Heart right ventricle (tissue), 16 donors: ENCODE results near the gene TPRA1. TPM values are rescaled to one million over a fixed set of nuclear protein-coding genes. Genes with fewer than 3 reads are reported as not detected.

Experiments
- ATAC-seq, 8 donors: fragments of 200-7000 bp; cut with Tn5 transposase; one replicate each; pipeline ENCODE4 v1.9.1; 2020; ENCODE audit warnings: mild to moderate bottlenecking in 8 of 8, moderate library complexity in 8 of 8, moderate number of reproducible peaks in 1 of 8
- DNase-seq, 2 donors: peaks; one replicate each; pipeline ENCODE4 v3.0.0-alpha.2; 2020
- H3K27ac ChIP-seq, 10 donors: fragments of 200-600 bp; sonication (generic) in 2 of 10; one replicate each; pipeline versions ENCODE4 v1.5.0 to v1.8.0; 2020 to 2022; ENCODE audit warnings: mild to moderate bottlenecking in 3 of 10
- H3K27me3 ChIP-seq, 7 donors: fragments of 200-600 bp; one replicate each; pipeline ENCODE4 v1.8.0; 2021 to 2022; ENCODE audit warnings: mild to moderate bottlenecking in 2 of 7
- H3K36me3 ChIP-seq, 9 donors: fragments of 200-600 bp; sonication (generic) in 1 of 9; one replicate each; pipeline versions ENCODE4 v1.5.0 to v1.8.0; 2020 to 2022; ENCODE audit warnings: mild to moderate bottlenecking in 2 of 9
- H3K4me1 ChIP-seq, 9 donors: fragments of 200-600 bp; sonication (generic) in 1 of 9; one replicate each; pipeline versions ENCODE4 v1.5.0 to v1.8.0; 2020 to 2022; ENCODE audit warnings: mild to moderate bottlenecking in 4 of 9
- H3K4me3 ChIP-seq, 10 donors: fragments of 200-600 bp; sonication (generic) in 2 of 10; one replicate each; pipeline versions ENCODE4 v1.5.0 to v1.8.0; 2020 to 2022; ENCODE audit warnings: mild to moderate bottlenecking in 7 of 10, moderate library complexity in 2 of 10
- H3K9me3 ChIP-seq, 11 donors: fragments of 200-600 bp in 10 of 11; sonication (generic) in 2 of 11; one replicate each; pipeline versions ENCODE4 v1.5.0 to v1.8.0; 2013 to 2022; ENCODE audit warnings: mild to moderate bottlenecking in 2 of 11, control low read depth in 1 of 11, moderate library complexity in 1 of 11
- WGBS, 2 donors: extraction: QIAGEN DNeasy Blood & Tissue Kit; methylation state at CpG; one replicate each; pipeline ENCODE4 v1.1.7; 2013; ENCODE audit warnings: inconsistent platforms in 1 of 2; 5-methylcytosine and 5-hydroxymethylcytosine counted together
- intact Hi-C, 10 donors: fragments of 100-400 bp; cut with DNase I; formaldehyde crosslinking; loops; one replicate each; pipeline versions ENCODE4 v1.11.1 to v1.14.2; 2022
- polyA plus RNA-seq, 2 donors: library from polyadenylated mRNA; stranded (reverse); fragments of 200-250 nt; gene quantifications; one replicate each; pipeline ENCODE4 v1.2.3, GENCODE V29; 2013
- total RNA-seq, 10 donors: library from RNA; stranded (reverse); fragmentation: NEBNext Ultra II Directional in 3 of 10; extraction: Animal tissue kit (Norgen Biotek cat#: 25700) in 3 of 10; gene quantifications; one replicate each; pipeline versions ENCODE4 v1.2.1 to v1.2.4, GENCODE V29; 2021 to 2023
- TF ChIP-seq, protein P1 (sequence below), 9 donors: fragments of 200-600 bp; sonication (generic) in 2 of 9; IDR thresholded peaks; one replicate each; pipeline versions ENCODE4 v1.5.0 to v1.8.0; 2021 to 2022; ENCODE audit warnings: antibody characterized with exemption in 9 of 9, mild to moderate bottlenecking in 5 of 9, moderate library complexity in 1 of 9
- donor health status: Arrhythmogenic right ventricular cardiomyopathy.
- donor health status: ischemic (EF 13 %, LVEDD 7.1; RV severe dilation, severe dysfunction).
- donor health status: healthy with polysubstance abuse.
- donor health status: DM: no; HTN: yes; CAD: no.
- donor health status: DM: no; HTN: no; CAD: no.
- donor health status: ischemic (EF 25% LVEDD 6.9; RV normal size, moderate dysfunction).
- donor health status: ischemic (EF 25% LVEDD 5.7; RV mildly dilated, moderate dysfunction).
- donor health status: healthy.
- donor health status: DM: yes; HTN: yes; CAD: no.
- donor health status: Ischemic cardiomyopathy.
- donor health status: ischemic (EF 35%, LVEDD 5.7; RV mildly dilated, moderate dysfunction).
- donor health status: nonischemic (EF 11% LVEDD 7.7; RV severe dilation, severe dysfunction).
- donor health status: DM: yes; HTN: yes; CAD: no.
- donor health status: PGD.
- donor health status: ischemic (EF 29% LVEDD 5.4; RV normal size, mild dysfunction).
- donor health status: nonischemic (EF 23%, LVEDD 6.1; RV moderate dilation, normal function).

TPRA1 gene
- total and polyA plus RNA-seq, 12 donors, result 11.0 to 26.0 (median 17.3) TPM

DNA sequence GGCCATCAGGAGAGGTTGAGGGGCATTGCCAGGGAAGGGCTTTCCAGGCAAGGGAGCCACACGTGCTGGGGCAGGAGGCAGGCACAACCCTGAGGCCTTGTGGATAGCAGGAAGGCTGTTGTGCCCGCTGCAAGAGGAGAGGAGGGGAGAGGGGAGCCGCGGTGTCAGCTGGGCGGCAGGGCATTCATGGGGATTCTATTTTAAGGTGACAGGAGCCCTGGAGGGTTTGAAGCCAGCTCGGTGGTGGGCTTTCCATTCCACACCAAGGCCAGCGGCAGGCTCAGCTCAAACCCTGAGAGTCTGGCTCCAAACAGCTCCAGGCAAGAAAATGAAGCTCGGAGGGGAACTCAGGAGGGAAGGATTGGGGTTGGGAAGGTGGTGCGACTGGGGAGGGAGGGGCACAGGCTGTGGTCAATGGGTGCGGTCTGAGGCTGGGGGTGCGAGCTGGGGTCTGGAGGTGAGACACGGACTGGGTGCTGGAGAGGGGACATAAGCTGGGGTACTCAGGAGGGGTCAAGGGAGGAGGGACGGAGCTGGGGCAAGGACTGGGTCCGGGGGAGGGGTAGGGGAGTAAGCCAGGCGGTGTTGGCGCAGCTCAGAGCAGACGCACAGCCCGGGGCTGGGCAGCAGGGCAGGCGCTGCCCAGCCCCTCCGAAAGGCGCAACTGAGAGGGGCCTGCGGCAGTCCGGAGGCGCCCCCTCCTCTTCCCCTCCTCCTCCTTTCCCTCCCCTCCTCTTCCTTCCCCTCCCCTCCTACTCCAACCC lies 43.4 kb downstream of the TPRA1 start:
- ATAC-seq, result peak; percentile 32 to 75 (median 68)
- no peaks in the 10 kb centered on the region for H3K27me3 ChIP-seq
- H3K4me1 ChIP-seq, result peaks cover 0 to 21% (median 13%) of the 10 kb centered on the region in 9 donors
- TF ChIP-seq, protein P1, sequence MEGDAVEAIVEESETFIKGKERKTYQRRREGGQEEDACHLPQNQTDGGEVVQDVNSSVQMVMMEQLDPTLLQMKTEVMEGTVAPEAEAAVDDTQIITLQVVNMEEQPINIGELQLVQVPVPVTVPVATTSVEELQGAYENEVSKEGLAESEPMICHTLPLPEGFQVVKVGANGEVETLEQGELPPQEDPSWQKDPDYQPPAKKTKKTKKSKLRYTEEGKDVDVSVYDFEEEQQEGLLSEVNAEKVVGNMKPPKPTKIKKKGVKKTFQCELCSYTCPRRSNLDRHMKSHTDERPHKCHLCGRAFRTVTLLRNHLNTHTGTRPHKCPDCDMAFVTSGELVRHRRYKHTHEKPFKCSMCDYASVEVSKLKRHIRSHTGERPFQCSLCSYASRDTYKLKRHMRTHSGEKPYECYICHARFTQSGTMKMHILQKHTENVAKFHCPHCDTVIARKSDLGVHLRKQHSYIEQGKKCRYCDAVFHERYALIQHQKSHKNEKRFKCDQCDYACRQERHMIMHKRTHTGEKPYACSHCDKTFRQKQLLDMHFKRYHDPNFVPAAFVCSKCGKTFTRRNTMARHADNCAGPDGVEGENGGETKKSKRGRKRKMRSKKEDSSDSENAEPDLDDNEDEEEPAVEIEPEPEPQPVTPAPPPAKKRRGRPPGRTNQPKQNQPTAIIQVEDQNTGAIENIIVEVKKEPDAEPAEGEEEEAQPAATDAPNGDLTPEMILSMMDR (IDR thresholded peaks at IDR 0.05), result no peak
- H3K9me3 ChIP-seq, result no peaks in the 10 kb centered on the region
- DNase-seq, result peak; percentile 42 to 46
- intact Hi-C loops, result loop anchor here in 9 of 10 donors (5.0 to 10.0 kb wide), 10 partner anchors 90 to 1025 kb away; partner anchors contain the start of genes CHST13 (in 4 of the 9) and PLXNA1 (in 3 of the 9)
- peak overlapping the region in 9 of 10 donors; percentile 49 to 70 (median 62) for H3K4me3 ChIP-seq
- 10 to 20% methylated on average over 19 to 24 of the region's 24 CpGs for WGBS, 2 donors
- H3K27ac ChIP-seq, result peak overlapping the region; percentile 4 to 88 (median 79)
- no peaks in the 10 kb centered on the region for H3K36me3 ChIP-seq

DNA sequence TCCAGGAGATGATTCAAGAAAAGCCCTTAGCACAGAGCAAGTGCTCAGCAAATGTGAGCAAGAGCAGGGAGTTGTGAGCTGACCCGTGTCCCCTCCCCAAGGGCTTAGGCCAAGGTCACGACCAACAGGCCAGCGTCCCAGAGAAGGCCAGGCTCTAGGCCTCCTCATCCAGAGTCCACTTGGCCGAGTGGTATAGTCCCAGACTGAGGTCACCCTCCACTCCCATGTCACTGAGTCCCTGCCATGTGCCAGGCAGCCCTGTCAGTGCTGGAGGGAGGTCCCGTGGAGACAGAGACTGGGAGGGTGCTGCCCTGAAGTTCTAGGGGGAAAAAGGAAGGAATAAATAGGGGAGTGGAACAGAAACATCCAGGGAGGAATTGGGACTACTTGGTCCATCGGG lies 44.0 kb downstream of the TPRA1 start:
- Histone ChIP-seq H3K4me3 (peak overlapping the region in 1 of 10 donors; percentile 61), H3K4me1 (peaks cover 0 to 21% (median 13%) of the 10 kb centered on the region in 9 donors), H3K27me3 (no peaks in the 10 kb centered on the region), H3K9me3 (no peaks in the 10 kb centered on the region), H3K36me3 (no peaks in the 10 kb centered on the region), H3K27ac (peak overlapping the region; percentile 4 to 88 (median 79))
- DNase-seq, result no peak
- intact Hi-C loops, result loop anchor here in 9 of 10 donors (5.0 to 10.0 kb wide), 10 partner anchors 89 to 1024 kb away; partner anchors contain the start of genes CHST13 (in 4 of the 9) and PLXNA1 (in 3 of the 9)
- no peak for ATAC-seq
- WGBS, 2 donors, result 54 to 58% methylated on average over 6 of the region's 6 CpGs
- TF ChIP-seq, protein P1 (IDR thresholded peaks at IDR 0.05), result no peak

- ATAC-seq (no peak), DNase-seq (no peak)
- Histone ChIP-seq H3K4me3 (no peak overlapping the region), H3K27me3 (no peaks in the 10 kb centered on the region), H3K9me3 (no peaks in the 10 kb centered on the region), H3K27ac (peak overlapping the region in 3 of 10 donors; percentile 80 to 88 (median 87)), H3K36me3 (no peaks in the 10 kb centered on the region), H3K4me1 (peaks cover 0 to 21% (median 13%) of the 10 kb centered on the region in 9 donors)
- intact Hi-C loops, result loop anchor here in 9 of 10 donors (2.0 to 10.0 kb wide), 12 partner anchors 89 to 1024 kb away; partner anchors contain the start of genes CHST13 (in 4 of the 9) and PLXNA1 (in 3 of the 9)
- 87 to 90% methylated on average over 14 of the region's 14 CpGs for WGBS, 2 donors
- TF ChIP-seq, protein P1 (IDR thresholded peaks at IDR 0.05), result no peak
Observed at GRCh38 chr3:127545711-127546457, 44.6 kb downstream of the TPRA1 start.

DNA sequence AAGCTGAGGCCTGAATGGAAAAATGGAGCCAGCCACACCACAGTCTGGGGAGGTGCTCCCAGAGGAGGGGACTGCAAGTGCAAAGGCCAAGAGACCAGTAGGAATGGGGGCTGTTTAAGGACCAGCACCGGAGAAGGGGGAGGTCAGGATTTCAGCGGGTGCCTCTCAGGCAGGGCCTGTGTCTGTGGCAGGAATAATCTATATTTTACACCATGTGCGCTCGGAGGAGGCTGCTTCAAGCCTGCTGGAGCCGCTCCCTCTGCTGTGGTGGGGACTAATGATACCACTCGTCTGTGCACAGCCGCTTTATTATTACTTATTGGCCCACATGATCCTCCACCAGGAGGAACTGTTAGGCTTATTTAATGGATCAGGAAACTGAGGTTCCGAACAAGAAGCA lies 45.3 kb downstream of the TPRA1 start:
- Histone ChIP-seq H3K27ac (no peak overlapping the region), H3K4me3 (no peak overlapping the region), H3K9me3 (no peaks in the 10 kb centered on the region), H3K36me3 (no peaks in the 10 kb centered on the region), H3K27me3 (no peaks in the 10 kb centered on the region), H3K4me1 (peaks cover 0 to 21% (median 13%) of the 10 kb centered on the region in 9 donors)
- ATAC-seq, result no peak
- DNase-seq, result no peak
- intact Hi-C loops, result loop anchor here in 9 of 10 donors (2.0 to 10.0 kb wide), 12 partner anchors 88 to 1023 kb away; partner anchors contain the start of genes CHST13 (in 4 of the 9) and PLXNA1 (in 3 of the 9)
- WGBS, 2 donors, result 87 to 93% methylated on average over 8 of the region's 8 CpGs
- TF ChIP-seq, protein P1 (IDR thresholded peaks at IDR 0.05), result no peak
